DMS153 treated with DMSO at 0.1 percent for 48 hours (cell line): ENCODE measurements around the gene LRRC3C.
A peak's percentile ranks its signal among the peaks of the same experiment; 100 is the strongest.
"Not testable (repeated sequence)": the region's sequence is repeated elsewhere in the genome, so short reads cannot be mapped to it uniquely, and the experiment has no call there.

Source experiments
- DNase-seq: peaks from one replicate; lab custom pipeline; 2025; ENCODE audit not compliant: unreplicated experiment; lab: John Stamatoyannopoulos, UW

The LRRC3C gene

GRCh38 chr17:39946551-39947330, 19.2 kb downstream of the LRRC3C start:
- DNase-seq: no peak

- DNase-seq: not testable (repeated sequence)
Measured at GRCh38 chr17:39948489-39948828, 20.9 kb downstream of the LRRC3C start.

- no peak for DNase-seq
Measured at GRCh38 chr17:39949028-39949427, 21.5 kb downstream of the LRRC3C start.

- DNase-seq: no peak
Measured at GRCh38 chr17:39950871-39951348, 23.4 kb downstream of the LRRC3C start.

GRCh38 chr17:39951924-39952679, 24.6 kb downstream of the LRRC3C start:
- no peak for DNase-seq

- peak; percentile 80 for DNase-seq
Measured at GRCh38 chr17:39952680-39953470, 25.3 kb downstream of the LRRC3C start.

- DNase-seq: no peak
Measured at GRCh38 chr17:39953471-39953888, 25.9 kb downstream of the LRRC3C start.

GRCh38 chr17:39954876-39955275, 27.3 kb downstream of the LRRC3C start:
- no peak for DNase-seq

- DNase-seq: no peak
Measured at GRCh38 chr17:39955726-39956225, 28.2 kb downstream of the LRRC3C start.

GRCh38 chr17:39960524-39961041, 33.1 kb downstream of the LRRC3C start:
- no peak for DNase-seq

- no peak for DNase-seq
Measured at GRCh38 chr17:39962642-39963220, 35.2 kb downstream of the LRRC3C start, which contains the start of gene GSDMA. Gene GSDMA (plus strand): TSS chr17:39963004. CDS start chr17:39965688, 2,684 bp downstream.

- no peak for DNase-seq
Measured at GRCh38 chr17:39963829-39964228, 36.3 kb downstream of the LRRC3C start.

GRCh38 chr17:39965017-39965699, 37.6 kb downstream of the LRRC3C start:
- DNase-seq: no peak

- no peak for DNase-seq
Measured at GRCh38 chr17:39966771-39967170, 39.2 kb downstream of the LRRC3C start.

- no peak for DNase-seq
Measured at GRCh38 chr17:39968761-39969160, 41.2 kb downstream of the LRRC3C start.

- no peak for DNase-seq
Measured at GRCh38 chr17:39969375-39969774, 41.8 kb downstream of the LRRC3C start.

GRCh38 chr17:39970157-39970692, 42.7 kb downstream of the LRRC3C start:
- DNase-seq: no peak

GRCh38 chr17:39971076-39971603, 43.6 kb downstream of the LRRC3C start:
- DNase-seq: no peak

GRCh38 chr17:39972271-39972670, 44.7 kb downstream of the LRRC3C start:
- no peak for DNase-seq
